ENCODE results near the gene WNK4. TPM values are rescaled to one million over a fixed set of nuclear protein-coding genes. Genes with fewer than 3 reads are reported as not detected.

The WNK4 gene
- total and polyA plus RNA-seq, 9 of the 15 experiments (the other 6 are each of a cell fraction or from before 2014, with no cell fraction given): 0.32 to 25.8 (median 4.5) TPM

GRCh38 chr17:42832213-42832933 lies 52.0 kb downstream of the WNK4 start (continued):
- TF ChIP-seq MGA (IDR thresholded peaks at IDR 0.05): no peak
- TF ChIP-seq ZKSCAN8 (CRISPR knock-in tag; IDR thresholded peaks at IDR 0.05): no peak
- peak; percentile 19; the same call in 1 of the 2 replicates for TF ChIP-seq TAF7 (tag; IDR thresholded peaks at IDR 0.05)
- no peak for TF ChIP-seq PHB2 (IDR thresholded peaks at IDR 0.05; ENCODE audit: low read depth)
- TF ChIP-seq NR2C2 (CRISPR knock-in tag; IDR thresholded peaks at IDR 0.05): no peak
- no peak for TF ChIP-seq NR2C2 (tag; IDR thresholded peaks at IDR 0.05)
- TF ChIP-seq, protein P1, sequence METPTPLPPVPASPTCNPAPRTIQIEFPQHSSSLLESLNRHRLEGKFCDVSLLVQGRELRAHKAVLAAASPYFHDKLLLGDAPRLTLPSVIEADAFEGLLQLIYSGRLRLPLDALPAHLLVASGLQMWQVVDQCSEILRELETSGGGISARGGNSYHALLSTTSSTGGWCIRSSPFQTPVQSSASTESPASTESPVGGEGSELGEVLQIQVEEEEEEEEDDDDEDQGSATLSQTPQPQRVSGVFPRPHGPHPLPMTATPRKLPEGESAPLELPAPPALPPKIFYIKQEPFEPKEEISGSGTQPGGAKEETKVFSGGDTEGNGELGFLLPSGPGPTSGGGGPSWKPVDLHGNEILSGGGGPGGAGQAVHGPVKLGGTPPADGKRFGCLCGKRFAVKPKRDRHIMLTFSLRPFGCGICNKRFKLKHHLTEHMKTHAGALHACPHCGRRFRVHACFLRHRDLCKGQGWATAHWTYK (CRISPR knock-in tag; IDR thresholded peaks at IDR 0.05): no peak
- no peak for TF ChIP-seq CBFA2T2 (conservative IDR thresholded peaks at IDR 0.05)
- TF ChIP-seq, protein P2, sequence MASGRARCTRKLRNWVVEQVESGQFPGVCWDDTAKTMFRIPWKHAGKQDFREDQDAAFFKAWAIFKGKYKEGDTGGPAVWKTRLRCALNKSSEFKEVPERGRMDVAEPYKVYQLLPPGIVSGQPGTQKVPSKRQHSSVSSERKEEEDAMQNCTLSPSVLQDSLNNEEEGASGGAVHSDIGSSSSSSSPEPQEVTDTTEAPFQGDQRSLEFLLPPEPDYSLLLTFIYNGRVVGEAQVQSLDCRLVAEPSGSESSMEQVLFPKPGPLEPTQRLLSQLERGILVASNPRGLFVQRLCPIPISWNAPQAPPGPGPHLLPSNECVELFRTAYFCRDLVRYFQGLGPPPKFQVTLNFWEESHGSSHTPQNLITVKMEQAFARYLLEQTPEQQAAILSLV (tag; IDR thresholded peaks at IDR 0.05): no peak
- no peak for TF ChIP-seq HCFC1 (IDR thresholded peaks at IDR 0.05; ENCODE audit: low read depth, low read length)
- TF ChIP-seq FOXO4 (CRISPR knock-in tag; IDR thresholded peaks at IDR 0.05): no peak
- no peak for TF ChIP-seq ZFPM2 (CRISPR knock-in tag; IDR thresholded peaks at IDR 0.05)
- no peak for TF ChIP-seq ZEB2 (IDR thresholded peaks at IDR 0.05)

Measured in K562 (cell line).